NB4 (cell line): ENCODE measurements around the gene C14orf119.

Experiments
- CTCF ChIP-seq: IDR thresholded peaks from one replicate; pipeline ENCODE4 v1.5.1; 2012; ENCODE audit warnings: low read depth, low read length
- MAX ChIP-seq: IDR thresholded peaks from 2 replicates; pipeline ENCODE4 v1.6.1; 2011; ENCODE audit warnings: low read depth, low read length
- MYC ChIP-seq: IDR thresholded peaks from 2 replicates; pipeline ENCODE4 v1.6.1; 2011; ENCODE audit warnings: low read depth, low read length
- POLR2A ChIP-seq: IDR thresholded peaks from 2 replicates; pipeline ENCODE4 v1.6.1; 2011; ENCODE audit warnings: mild to moderate bottlenecking; ENCODE audit not compliant: insufficient read length; ENCODE audit errors: extremely low read depth

- TF ChIP-seq CTCF, result no peak
- TF ChIP-seq MAX, result no peak
- TF ChIP-seq POLR2A, result no peak
- TF ChIP-seq MYC, result no peak
These were observed 26.8 kb downstream of the C14orf119 start for GRCh38 chr14:23122086-23122485.
